H1 (cell line): ENCODE results near the gene SORBS1. TPM values are rescaled to one million over a fixed set of nuclear protein-coding genes. Genes with fewer than 3 reads are reported as not detected.

Experiments used
- CREB1 ChIP-seq: IDR thresholded peaks from 2 replicates; pipeline ENCODE4 v1.6.1; 2012; ENCODE audit warnings: inconsistent platforms
- SIRT6 ChIP-seq: IDR thresholded peaks from one replicate; pipeline ENCODE4 v1.7.1; 2012; ENCODE audit warnings: low read length, inconsistent platforms
- polyA plus RNA-seq, 7 experiments: library from polyadenylated mRNA; depleted of rRNA in 3 of 7; stranded (reverse) in 5 of 7; unstranded in 2 of 7; fragments of >200 nt in 5 of 7; fragments of 200-250 nt in 2 of 7; gene quantifications; 1 replicate in 5 of 7; 2 replicates in 1 of 7; 4 replicates in 1 of 7; pipeline versions ENCODE4 v1.2.1 to v1.2.3, GENCODE V29; 2011 to 2013; ENCODE audit warnings: missing spikeins in 2 of 7, mixed read lengths in 2 of 7
- total RNA-seq: library from RNA; stranded (reverse); fragmentation: NEBNext Ultra II Directional; extraction: Animal tissue kit (Norgen Biotek cat#: 25700); gene quantifications from 2 replicates; pipeline ENCODE4 v1.2.1, GENCODE V29; 2021
- TF ChIP-seq, protein P1 (sequence below): IDR thresholded peaks from 2 replicates; pipeline ENCODE4 v1.6.1; 2012; ENCODE audit warnings: inconsistent platforms

SORBS1 gene
- total and polyA plus RNA-seq, 2 of the 8 experiments (the other 6 are each of a cell fraction or from before 2014, with no cell fraction given) = 16.0 to 35.0 TPM

- TF ChIP-seq CREB1 (no peak), SIRT6 (no peak)
- TF ChIP-seq, protein P1, sequence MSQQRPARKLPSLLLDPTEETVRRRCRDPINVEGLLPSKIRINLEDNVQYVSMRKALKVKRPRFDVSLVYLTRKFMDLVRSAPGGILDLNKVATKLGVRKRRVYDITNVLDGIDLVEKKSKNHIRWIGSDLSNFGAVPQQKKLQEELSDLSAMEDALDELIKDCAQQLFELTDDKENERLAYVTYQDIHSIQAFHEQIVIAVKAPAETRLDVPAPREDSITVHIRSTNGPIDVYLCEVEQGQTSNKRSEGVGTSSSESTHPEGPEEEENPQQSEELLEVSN = no peak
- TF ChIP-seq, all 59 proteins: peak for 0
Observed at GRCh38 chr10:95428701-95429100, 132.5 kb downstream of the SORBS1 start (continued).
